HG03520 (cell line): ENCODE results near the gene TBX2.

Source experiments
- ATAC-seq: cut with Tn5 transposase; IDR thresholded peaks from one replicate; pipeline ENCODE4 v1.9.1; 2021; ENCODE audit warnings: mild to moderate bottlenecking, moderate library complexity; ENCODE audit not compliant: unreplicated experiment

The TBX2 gene

GRCh38 chr17:61412860-61413660 lies 13.4 kb downstream of the TBX2 start:
- ATAC-seq = no peak

DNA sequence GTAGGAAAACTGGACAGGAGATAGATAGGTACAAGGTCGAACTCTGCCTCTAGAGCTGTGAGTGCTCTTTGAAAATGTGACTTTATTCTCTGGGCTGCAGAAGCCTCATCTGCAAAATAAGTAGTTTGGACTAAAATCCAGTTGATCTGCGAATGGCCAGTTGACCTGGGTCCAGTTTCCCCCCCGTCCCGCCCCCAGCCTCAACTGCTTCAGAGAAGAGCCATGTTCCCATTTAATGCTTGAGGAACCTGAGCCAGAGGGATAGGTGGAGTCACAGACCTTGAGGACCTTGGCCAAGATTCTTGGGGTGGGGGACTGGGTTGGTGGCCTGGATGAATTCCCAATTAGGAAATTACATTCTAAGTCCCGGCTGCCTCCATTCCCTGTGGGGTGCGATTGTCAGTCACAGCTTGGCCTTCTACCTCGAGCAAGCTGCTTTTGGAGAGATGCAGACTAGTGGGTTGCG lies 14.1 kb downstream of the TBX2 start:
- ATAC-seq = no peak

DNA sequence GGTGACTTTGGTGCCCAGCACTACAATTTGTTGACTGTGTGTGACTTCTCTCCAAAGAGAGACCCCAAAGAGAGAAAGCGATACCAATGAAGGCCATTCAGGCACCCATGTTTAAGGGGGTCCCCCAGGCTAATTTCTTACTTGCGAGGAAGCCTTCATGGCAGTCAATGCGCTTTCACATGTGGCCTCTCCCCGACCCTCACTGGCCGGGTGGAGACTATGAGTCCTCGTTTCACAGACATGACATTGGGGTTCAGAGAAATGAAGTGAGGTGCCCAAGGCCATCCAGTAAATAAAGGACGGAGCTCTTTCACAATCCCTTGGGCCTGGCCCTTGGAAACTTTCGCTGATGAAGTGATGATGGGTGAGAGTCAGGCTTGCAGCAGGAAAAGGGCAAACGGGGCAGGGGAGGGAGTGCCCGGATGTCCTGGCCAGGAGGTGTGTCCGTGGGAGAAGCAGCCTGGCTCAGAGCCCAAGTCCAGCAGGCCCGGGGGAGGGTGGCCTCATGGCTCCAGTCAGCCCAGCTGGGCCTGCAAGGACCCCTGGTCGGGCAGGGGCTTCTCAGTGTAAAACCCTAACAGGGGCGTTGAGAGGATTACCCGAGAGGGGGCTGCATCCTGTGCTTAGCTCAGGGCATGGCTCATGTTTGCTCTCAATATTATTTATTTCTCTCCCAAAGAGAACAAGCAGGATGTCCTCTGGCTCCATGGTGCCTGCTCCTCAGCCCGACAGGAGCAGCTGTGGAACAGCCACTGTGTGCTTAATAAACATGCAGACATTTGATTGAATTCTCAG lies 14.7 kb downstream of the TBX2 start:
- ATAC-seq = no peak

DNA sequence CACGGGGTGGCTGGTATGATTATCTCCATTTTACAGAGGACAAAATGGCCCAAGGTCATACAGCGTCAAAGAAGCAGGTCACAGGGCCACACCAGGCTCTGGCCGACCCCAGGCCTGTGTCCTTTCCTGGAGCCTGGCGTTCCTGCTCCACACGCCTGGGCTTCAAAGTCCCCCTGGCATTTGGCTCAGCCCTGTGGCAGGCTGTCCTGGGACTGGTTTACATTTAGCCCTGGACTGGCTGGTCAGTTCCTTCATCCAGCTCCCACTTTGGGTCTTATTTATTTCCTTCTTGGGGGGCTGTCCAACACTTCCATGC lies 15.3 kb downstream of the TBX2 start:
- ATAC-seq = no peak

- ATAC-seq = no peak
Observed at GRCh38 chr17:61415374-61416210, 15.9 kb downstream of the TBX2 start.

DNA sequence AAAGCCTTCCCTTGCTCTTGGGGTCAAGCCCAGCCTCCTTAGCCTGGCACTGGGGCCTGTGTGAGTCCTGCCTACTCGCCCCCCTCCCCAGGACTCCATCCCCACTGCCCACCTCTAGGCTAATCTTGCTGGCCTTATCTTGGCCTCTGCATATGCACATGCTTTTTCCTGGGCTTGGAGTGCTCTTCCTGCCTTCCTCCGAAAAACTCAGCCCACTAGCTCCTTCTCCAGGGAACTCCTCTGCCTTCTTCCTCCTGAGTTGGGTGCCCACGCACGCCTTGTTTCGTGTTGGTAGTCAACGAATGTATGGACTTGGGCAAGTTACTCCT lies 16.5 kb downstream of the TBX2 start:
- no peak for ATAC-seq

- peak; percentile 42 for ATAC-seq
Observed at GRCh38 chr17:61416540-61417363, 17.1 kb downstream of the TBX2 start.

GRCh38 chr17:61418449-61418848 lies 18.8 kb downstream of the TBX2 start:
- ATAC-seq = no peak

- no peak for ATAC-seq
Observed at GRCh38 chr17:61419496-61420046, 19.9 kb downstream of the TBX2 start.

DNA sequence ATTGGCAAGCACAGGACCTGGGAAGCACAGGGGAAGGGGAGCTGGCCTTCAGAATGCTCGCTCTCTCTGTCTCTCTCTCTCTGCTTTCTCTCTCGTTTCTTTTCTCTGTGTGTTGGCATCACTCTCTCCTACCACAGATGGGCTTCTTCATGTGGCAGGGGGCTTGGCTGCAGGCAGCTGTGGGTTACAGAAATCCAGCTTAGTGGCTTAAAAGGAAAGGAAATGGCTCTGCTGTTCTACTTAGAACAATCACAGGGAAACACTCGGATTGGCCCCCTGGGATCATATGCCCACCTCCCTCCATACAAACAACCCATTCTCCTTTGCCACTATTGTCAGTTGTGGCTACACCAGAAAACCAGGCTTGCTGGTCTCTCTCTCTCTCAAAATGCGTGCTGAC lies 20.4 kb downstream of the TBX2 start:
- no peak for ATAC-seq

- ATAC-seq = no peak
Observed at GRCh38 chr17:61420745-61421398, 21.2 kb downstream of the TBX2 start.

DNA sequence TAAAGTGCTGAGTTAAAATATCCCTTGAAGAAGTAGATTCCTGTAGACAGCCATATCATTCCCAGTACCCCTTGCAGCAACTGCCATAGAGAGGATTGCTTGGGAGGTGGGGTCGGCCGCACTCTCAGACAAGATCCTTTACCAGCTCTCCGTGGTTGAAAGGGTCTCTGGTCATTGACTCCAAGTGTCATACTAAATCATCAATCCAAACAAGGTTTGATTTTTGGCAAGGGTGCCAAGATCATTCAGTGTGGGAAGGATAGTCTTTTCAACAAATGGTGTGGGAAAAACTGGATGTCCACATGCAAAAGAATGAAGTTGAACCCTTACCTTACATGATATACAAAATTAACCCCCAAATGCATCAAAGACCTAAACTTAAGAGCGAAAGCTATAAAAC lies 21.8 kb downstream of the TBX2 start:
- no peak for ATAC-seq

DNA sequence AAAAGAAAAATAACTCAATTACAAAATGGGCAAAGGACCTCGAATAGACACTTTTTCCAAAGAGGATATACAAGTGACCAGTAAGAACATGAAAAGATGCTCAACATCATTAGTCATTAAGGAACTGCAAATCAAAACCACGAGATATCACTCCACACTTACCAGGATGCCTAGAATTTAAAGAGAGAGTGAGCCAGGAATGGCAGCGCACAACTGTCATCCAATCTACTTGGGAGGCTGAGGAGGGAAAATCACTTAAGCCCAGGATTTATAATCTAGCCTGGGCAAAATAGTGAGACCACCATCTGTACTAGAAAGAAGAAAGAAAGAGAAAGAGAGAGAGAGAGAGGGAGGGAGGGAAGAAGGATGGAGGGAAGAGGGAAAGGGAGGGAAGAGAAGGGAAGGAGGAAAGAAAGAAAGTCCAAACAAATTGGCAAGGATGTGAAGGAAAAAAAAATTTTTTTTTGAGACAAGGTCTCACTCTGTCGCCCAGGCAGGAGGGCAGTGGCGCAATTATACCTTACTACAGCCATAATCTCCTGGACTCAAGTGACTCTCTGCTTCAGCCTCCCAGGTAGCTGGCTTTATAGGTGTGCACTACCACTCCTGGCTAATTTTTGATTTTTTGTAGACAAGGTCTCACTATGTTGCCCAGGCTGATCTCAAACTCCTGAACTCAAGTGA lies 22.6 kb downstream of the TBX2 start:
- no peak for ATAC-seq

GRCh38 chr17:61422869-61423268 lies 23.2 kb downstream of the TBX2 start:
- no peak for ATAC-seq

DNA sequence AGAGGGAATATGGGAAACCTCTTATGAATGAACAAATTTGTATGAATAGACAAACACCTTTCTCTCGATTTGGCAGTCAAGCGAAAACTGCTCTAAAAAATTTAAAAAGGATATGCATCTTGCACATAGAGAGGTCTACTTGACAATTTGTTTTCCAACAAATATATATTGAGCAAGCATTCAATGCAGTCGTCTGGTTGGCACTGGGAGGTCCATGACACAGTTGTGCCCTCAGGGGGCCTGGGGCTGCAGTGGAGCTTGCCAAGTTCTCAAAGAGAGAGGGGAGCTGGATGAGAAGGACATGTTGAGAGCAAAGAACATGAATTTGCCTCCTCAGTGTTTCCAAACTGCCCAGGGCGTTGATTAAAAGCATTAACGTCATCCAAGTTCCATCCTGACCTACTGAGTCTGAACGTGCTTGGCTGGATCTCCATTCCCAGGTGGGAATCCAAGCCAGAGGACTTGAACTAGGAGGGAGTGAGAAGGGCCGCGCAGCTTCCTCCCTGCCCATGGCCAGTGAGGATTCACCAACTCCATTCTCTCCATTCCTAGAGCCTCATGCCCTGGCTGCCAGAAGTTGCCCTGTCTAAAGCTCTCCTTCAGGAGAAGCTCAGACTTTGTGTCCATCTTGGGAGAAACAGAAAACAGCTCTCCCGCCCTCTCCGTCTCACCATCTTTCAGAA lies 24.5 kb downstream of the TBX2 start:
- no peak for ATAC-seq

DNA sequence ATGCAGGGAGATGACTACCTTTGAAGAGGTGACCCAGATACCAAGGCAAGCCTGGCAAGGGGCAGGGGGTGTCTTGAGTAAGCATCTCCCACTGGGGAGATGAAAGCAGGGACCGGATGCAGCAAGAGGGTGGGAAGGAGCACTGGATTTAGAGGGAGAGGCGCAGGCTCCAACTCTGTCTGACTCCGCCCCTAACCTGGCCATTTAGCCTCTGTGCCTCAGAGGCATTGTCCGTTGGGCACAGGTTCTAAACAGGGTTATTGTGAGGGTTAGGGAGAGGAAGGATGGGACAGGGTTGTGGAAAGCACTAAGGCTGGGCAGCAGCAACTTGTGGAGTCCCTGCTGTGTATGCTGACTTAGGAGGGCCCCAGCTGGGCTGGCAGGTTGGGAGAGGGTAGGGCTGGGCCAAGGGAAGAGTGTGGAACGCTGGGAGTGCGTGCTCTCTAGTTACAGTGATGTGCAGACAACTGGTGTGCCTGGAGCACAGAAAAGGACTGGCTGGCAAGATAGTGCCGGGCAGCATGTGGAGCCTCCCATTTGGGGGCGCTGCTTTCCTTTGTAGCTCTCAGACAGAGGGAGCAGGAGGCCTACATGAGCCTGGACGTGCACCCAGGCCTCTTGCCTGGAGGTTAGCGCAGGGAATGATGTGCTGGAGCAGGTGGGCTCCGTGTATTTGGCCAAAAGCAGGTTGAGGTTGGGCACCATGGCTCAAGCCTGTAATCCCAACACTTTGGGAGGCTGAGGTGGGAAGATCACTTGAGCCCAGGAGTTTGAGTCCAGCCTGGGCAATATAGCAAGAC lies 26.2 kb downstream of the TBX2 start:
- no peak for ATAC-seq

DNA sequence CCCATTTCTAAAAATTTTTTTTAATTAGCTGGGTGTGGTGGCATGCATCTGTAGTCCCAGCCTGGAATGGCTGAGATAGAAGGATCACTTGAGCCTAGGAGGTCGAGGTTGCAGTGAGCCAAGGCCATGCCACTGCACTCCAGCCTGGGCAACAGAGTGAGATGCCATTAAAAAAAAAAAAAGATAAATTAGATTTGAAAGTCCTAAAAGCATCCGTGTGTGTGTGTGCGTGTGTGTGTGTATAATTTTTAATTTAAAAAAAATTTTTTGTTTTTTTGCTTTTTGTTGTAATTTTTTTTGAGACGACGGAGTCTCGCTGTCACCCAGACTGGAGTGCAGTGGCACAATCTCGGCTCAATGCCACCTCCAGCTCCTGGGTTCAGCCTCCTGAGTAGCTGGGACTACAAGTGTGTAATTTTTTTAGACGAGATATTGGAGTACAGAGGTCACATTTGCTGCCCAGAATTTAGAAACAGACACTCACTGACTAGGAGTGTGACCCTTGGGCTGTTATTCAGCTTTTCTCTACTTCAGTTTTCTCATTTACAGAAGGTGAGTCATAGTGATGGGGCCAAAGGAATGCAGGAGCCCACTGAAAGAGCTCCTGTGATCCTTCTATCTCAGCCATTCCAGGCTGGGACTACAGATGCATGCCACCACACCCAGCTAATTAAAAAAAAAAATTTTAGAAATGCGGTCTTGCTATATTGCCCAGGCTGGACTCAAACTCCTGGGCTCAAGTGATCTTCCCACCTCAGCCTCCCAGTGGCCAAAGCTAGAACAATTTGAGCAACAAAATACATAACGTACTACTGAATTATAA lies 27.1 kb downstream of the TBX2 start:
- ATAC-seq = no peak
